GM12878 (cell line): ENCODE data around the gene IFIT5. TPM values are rescaled to one million over a fixed set of nuclear protein-coding genes. Genes with fewer than 3 reads are reported as not detected.

Experiments used
- ATAC-seq: fragments of 200-7000 bp; cut with Tn5 transposase; 3 replicates; pipeline ENCODE4 v1.9.1; 2020; ENCODE audit warnings: mild to moderate bottlenecking, moderate library complexity
- BruUV-seq: library from RNA; stranded (reverse); fragments of 400-500 nt; replicated peaks from 2 replicates; lab custom pipeline; 2021; lab: Mats Ljungman, UMichigan
- CTCF ChIA-PET: fragments of 300-600 bp; sonication (Branson Sonifier 250); formaldehyde crosslinking; extraction: SDS; loops from one replicate; lab custom pipeline; 2021; ENCODE audit warnings: inconsistent platforms; lab: Yijun Ruan, JAX
- POLR2A ChIA-PET: fragments of 350-600 bp; formaldehyde crosslinking; extraction: SDS; loops from one replicate; lab custom pipeline; 2021; ENCODE audit warnings: inconsistent platforms; lab: Charles Lee
- RAD21 ChIA-PET: fragments of 300-600 bp; sonication (Branson Sonifier 250); formaldehyde crosslinking; loops from one replicate; lab custom pipeline; 2023; ENCODE audit warnings: antibody characterized with exemption; ENCODE audit not compliant: unreplicated experiment; lab: Charles Lee
- SMC1A ChIA-PET: fragments of 300-600 bp; sonication (Branson Sonifier 250); formaldehyde crosslinking; loops from one replicate; lab custom pipeline; 2023; ENCODE audit not compliant: unreplicated experiment, uncharacterized antibody; lab: Charles Lee
- DNase-seq: peaks from one replicate; pipeline ENCODE4 v3.0.0-alpha.2; 2011; ENCODE audit warnings: low read depth, low spot score
- FAIRE-seq: peaks from 3 replicates; lab custom pipeline; 2011; peaks lifted over from hg19 to GRCh38; lab: Jason Lieb, UNC
- H2AFZ ChIP-seq: 2 replicates; pipeline ENCODE4 v1.6.0; 2011; ENCODE audit warnings: low read depth, low read length, control low read depth; ENCODE audit not compliant: control insufficient read depth
- H3K27ac ChIP-seq: 2 replicates; pipeline ENCODE4 v1.5.1; 2011; ENCODE audit warnings: control low read depth; ENCODE audit not compliant: control insufficient read depth, insufficient read depth
- H3K27me3 ChIP-seq, 2 experiments: replicated peaks in 1 of 2; 2 replicates each; pipeline versions ENCODE4 v1.6.0 to v1.6.1; 2011; ENCODE audit warnings: low read length in 1 of 2; ENCODE audit not compliant: control insufficient read depth in 2 of 2, insufficient read depth in 2 of 2
- H3K36me3 ChIP-seq, 2 experiments: 2 replicates each; pipeline ENCODE4 v1.5.1; 2011; ENCODE audit warnings: low read length in 1 of 2; ENCODE audit not compliant: control insufficient read depth in 2 of 2, insufficient read depth in 2 of 2
- H3K4me1 ChIP-seq: 2 replicates; pipeline ENCODE4 v1.6.1; 2011; ENCODE audit warnings: mild to moderate bottlenecking, low read length, moderate library complexity, mixed read lengths; ENCODE audit not compliant: control insufficient read depth, insufficient read depth
- H3K4me2 ChIP-seq: 2 replicates; pipeline ENCODE4 v1.6.0; 2011; ENCODE audit warnings: control low read depth; ENCODE audit not compliant: control insufficient read depth, insufficient read depth
- H3K4me3 ChIP-seq: fragments of 200-600 bp; sonication (generic); 2 replicates; pipeline ENCODE4 v1.5.1; 2016
- H3K79me2 ChIP-seq: 2 replicates; pipeline ENCODE4 v1.6.0; 2011; ENCODE audit warnings: low read length; ENCODE audit not compliant: control insufficient read depth, insufficient read depth
- H3K9ac ChIP-seq: 2 replicates; pipeline ENCODE4 v1.8.0; 2011; ENCODE audit warnings: low read length, control low read depth, mixed read lengths; ENCODE audit not compliant: control insufficient read depth, insufficient read depth
- H3K9me3 ChIP-seq: replicated peaks from 3 replicates; pipeline ENCODE4 v1.5.1; 2011; ENCODE audit warnings: mild to moderate bottlenecking, low read length; ENCODE audit not compliant: control insufficient read depth, insufficient read depth
- H4K20me1 ChIP-seq: 2 replicates; pipeline ENCODE4 v1.6.0; 2011; ENCODE audit not compliant: control insufficient read depth, insufficient read depth
- BACH1 ChIP-seq: fragments of 450-650 bp; IDR thresholded peaks from 2 replicates; pipeline ENCODE4 v1.6.1; 2017; ENCODE audit warnings: mild to moderate bottlenecking, borderline replicate concordance
- CHD2 ChIP-seq: IDR thresholded peaks from 2 replicates; pipeline ENCODE4 v1.6.1; 2011; ENCODE audit warnings: low read depth, low read length, improper control_type of control experiment, borderline replicate concordance
- EP300 ChIP-seq, 2 experiments: fragments of 150-350 bp in 1 of 2; IDR thresholded peaks; 2 replicates each; pipeline ENCODE4 v1.6.1; 2011 to 2012; ENCODE audit warnings: low read depth in 2 of 2, low read length in 2 of 2, borderline replicate concordance in 1 of 2, improper control_type of control experiment in 1 of 2, inconsistent platforms in 1 of 2; ENCODE audit not compliant: control insufficient read depth in 1 of 2
- FOXM1 ChIP-seq: IDR thresholded peaks from 2 replicates; pipeline ENCODE4 v1.6.1; 2012; ENCODE audit warnings: low read depth, mild to moderate bottlenecking, inconsistent platforms, low read length, moderate library complexity
- GATAD2B ChIP-seq: fragments of 450-650 bp; conservative IDR thresholded peaks from 2 replicates; pipeline ENCODE4 v1.6.1; 2017; ENCODE audit warnings: low read depth, mild to moderate bottlenecking, moderate library complexity
- HDAC6 ChIP-seq: fragments of 200-600 bp; sonication (generic); IDR thresholded peaks from one replicate; pipeline ENCODE4 v1.8.0; 2017; ENCODE audit warnings: antibody characterized with exemption; ENCODE audit not compliant: unreplicated experiment
- HDGF ChIP-seq: fragments of 450-650 bp; IDR thresholded peaks from 2 replicates; pipeline ENCODE4 v1.6.1; 2016; ENCODE audit warnings: antibody characterized with exemption
- JUND ChIP-seq: IDR thresholded peaks from 2 replicates; pipeline ENCODE4 v1.6.1; 2012; ENCODE audit warnings: low read depth, mild to moderate bottlenecking, low read length, improper control_type of control experiment, moderate library complexity
- KLF5 ChIP-seq: fragments of 450-650 bp; IDR thresholded peaks from 2 replicates; pipeline ENCODE4 v1.6.1; 2014; ENCODE audit warnings: mild to moderate bottlenecking; ENCODE audit not compliant: partially characterized antibody
- MTA3 ChIP-seq: IDR thresholded peaks from 2 replicates; pipeline ENCODE4 v1.6.1; 2012; ENCODE audit warnings: low read length, inconsistent platforms, borderline replicate concordance
- MYB ChIP-seq: fragments of 150-350 bp; IDR thresholded peaks from 2 replicates; pipeline ENCODE4 v1.6.1; 2014; ENCODE audit warnings: mild to moderate bottlenecking, low read depth, low read length, borderline replicate concordance
- NFYB ChIP-seq: IDR thresholded peaks from 2 replicates; pipeline ENCODE4 v1.6.1; 2011; ENCODE audit warnings: low read depth, mild to moderate bottlenecking, low read length, improper control_type of control experiment, moderate library complexity; ENCODE audit not compliant: insufficient read depth
- PAX5 ChIP-seq: IDR thresholded peaks from 2 replicates; pipeline ENCODE4 v1.6.1; 2011; ENCODE audit warnings: low read depth, low read length, borderline replicate concordance
- RAD21 ChIP-seq: IDR thresholded peaks from 2 replicates; pipeline ENCODE4 v1.6.1; 2011; ENCODE audit warnings: mild to moderate bottlenecking, low read depth, low read length, moderate library complexity; ENCODE audit not compliant: insufficient read depth
- RCOR1 ChIP-seq: conservative IDR thresholded peaks from 2 replicates; pipeline ENCODE4 v1.6.1; 2012; ENCODE audit warnings: low read depth, low read length, improper control_type of control experiment
- RUNX3 ChIP-seq: IDR thresholded peaks from 2 replicates; pipeline ENCODE4 v1.6.1; 2012; ENCODE audit warnings: low read length, inconsistent platforms
- SMAD5 ChIP-seq: IDR thresholded peaks from 2 replicates; pipeline ENCODE4 v1.6.1; 2016; ENCODE audit warnings: antibody characterized with exemption, low read depth
- SREBF1 ChIP-seq: IDR thresholded peaks from 2 replicates; pipeline ENCODE4 v1.6.1; 2012; ENCODE audit warnings: mild to moderate bottlenecking, low read length
- SRF ChIP-seq, 2 experiments: IDR thresholded peaks; 2 replicates each; pipeline ENCODE4 v1.6.1; 2011; ENCODE audit warnings: low read depth in 2 of 2, low read length in 2 of 2, mild to moderate bottlenecking in 1 of 2, moderate library complexity in 1 of 2
- STAT1 ChIP-seq: fragments of 450-650 bp; conservative IDR thresholded peaks from 2 replicates; pipeline ENCODE4 v1.6.1; 2014; ENCODE audit warnings: antibody characterized with exemption, mild to moderate bottlenecking
- TBL1XR1 ChIP-seq: IDR thresholded peaks from 2 replicates; pipeline ENCODE4 v1.6.1; 2012; ENCODE audit warnings: low read depth, low read length, improper control_type of control experiment
- TCF12 ChIP-seq: IDR thresholded peaks from 2 replicates; pipeline ENCODE4 v1.6.1; 2011; ENCODE audit warnings: low read depth, mild to moderate bottlenecking, low read length
- ZNF24 ChIP-seq: fragments of 450-650 bp; IDR thresholded peaks from 2 replicates; pipeline ENCODE4 v1.6.1; 2017; ENCODE audit warnings: antibody characterized with exemption, mild to moderate bottlenecking
- ZSCAN29 ChIP-seq: fragments of 450-650 bp; IDR thresholded peaks from 2 replicates; pipeline ENCODE4 v1.6.1; 2017; ENCODE audit warnings: mild to moderate bottlenecking, moderate library complexity
- WGBS: methylation state at CpG from one replicate; pipeline ENCODE4 v1.1.6; 2016; ENCODE audit warnings: low lambda C conversion rate; ENCODE audit not compliant: insufficient replicate concordance, insufficient coverage; ENCODE audit errors: missing lambda C conversion rate; 5-methylcytosine and 5-hydroxymethylcytosine counted together
- in situ Hi-C: fragments of 300-500 bp; cut with MboI; formaldehyde crosslinking; loops from 9 replicates; pipeline ENCODE4 v1.14.3; 2018; ENCODE audit warnings: mixed read lengths
- intact Hi-C: fragments of 100-400 bp; cut with micrococcal nuclease; formaldehyde crosslinking; loops from one replicate; pipeline ENCODE4 v1.14.2; 2022; ENCODE audit not compliant: unreplicated experiment
- polyA plus RNA-seq, 11 experiments: library from polyadenylated mRNA; depleted of rRNA in 4 of 11; unstranded in 6 of 11; stranded (reverse) in 5 of 11; fragments of >200 nt; fragmentation: Nextera tagmentation in 4 of 11; fragmentation: Illumina TruSeq in 1 of 11; extraction: Ambion mirVana in 4 of 11; extraction: Trizol in 1 of 11; gene quantifications; 1 replicate in 1 of 11; 2 replicates in 10 of 11; pipeline versions ENCODE4 v1.2.1 to v1.2.3, GENCODE V29; 2011 to 2016; ENCODE audit warnings: inconsistent platforms in 2 of 11, missing spikeins in 2 of 11, low read depth in 1 of 11
- total RNA-seq, 4 experiments: library from RNA; depleted of rRNA in 3 of 4; stranded (reverse); fragments of >200 nt in 3 of 4; fragmentation: Illumina TruSeq in 1 of 4; extraction: Trizol in 1 of 4; gene quantifications; 2 replicates each; pipeline versions ENCODE4 v1.2.1 to v1.2.3, GENCODE V29; 2013 to 2021
- TF ChIP-seq, protein P1 (sequence below): fragments of 450-650 bp; IDR thresholded peaks from 2 replicates; pipeline ENCODE4 v1.6.1; 2018; ENCODE audit warnings: mild to moderate bottlenecking, low read depth, moderate library complexity; ENCODE audit not compliant: partially characterized antibody

Gene IFIT5
- total and polyA plus RNA-seq, 10 of the 15 experiments (the other 5 are each of a cell fraction or from before 2014, with no cell fraction given), result 5.9 to 17.0 (median 10.4) TPM

DNA sequence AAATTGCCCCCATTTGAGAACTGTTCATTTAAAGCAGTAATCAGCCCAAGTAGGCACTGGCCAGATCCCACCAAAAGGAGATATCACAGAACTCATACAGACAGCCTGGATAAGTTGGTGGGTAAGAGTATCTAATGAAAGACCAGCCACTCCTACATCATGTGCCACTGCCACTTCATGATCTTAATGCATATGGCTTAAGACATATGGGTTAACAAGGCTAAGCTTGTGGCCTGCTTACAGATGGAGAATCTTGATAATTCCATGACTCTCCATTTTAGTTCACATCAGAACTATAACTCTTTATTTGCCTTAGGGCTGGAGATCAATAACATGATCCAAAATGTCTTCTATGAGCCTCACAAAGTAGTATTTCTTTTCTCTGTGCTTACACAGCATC, 43.3 kb upstream of the IFIT5 start:
- FAIRE-seq, result no peak
- in situ Hi-C loops, result no loop called here
- CTCF ChIA-PET, result interaction anchor here (2.8 to 5.9 kb wide), 2 partner anchors 18 to 119 kb away, joined by 10 to 97 read pairs; partner anchors contain the start of genes IFIT1 and LIPA

DNA sequence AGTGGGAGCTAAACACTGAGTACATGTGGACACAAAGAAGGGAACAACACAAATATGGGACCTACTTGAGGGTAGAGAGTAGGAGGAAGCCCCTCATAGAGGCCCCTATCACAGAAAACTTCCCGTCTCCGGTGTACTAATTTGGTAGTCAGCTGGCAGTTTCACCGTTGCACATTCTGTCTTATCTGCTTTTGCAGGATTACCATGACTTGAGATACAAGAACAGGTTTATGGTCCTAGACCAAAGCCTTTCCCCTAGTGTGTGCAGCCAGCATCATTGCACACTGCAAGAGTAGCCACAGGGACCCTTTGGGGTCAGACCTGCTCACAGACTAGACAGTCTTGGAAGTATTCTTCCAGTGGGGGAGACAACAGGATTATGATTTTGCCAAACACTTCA, 42.4 kb upstream of the IFIT5 start:
- no TSS peak for BruUV-seq
- intact Hi-C loops, result no loop called here

More for the DNA sequence above, 43.3 kb upstream of the IFIT5 start:
- H3K9me3 ChIP-seq, result no peaks in the 10 kb centered on the region
- no peaks in the 10 kb centered on the region for H3K27me3 ChIP-seq
- no peak overlapping the region for H3K4me3 ChIP-seq
- H2AFZ ChIP-seq, result no peak overlapping the region
- no peak overlapping the region for H3K9ac ChIP-seq
- no TSS peak for BruUV-seq
- no peaks in the 10 kb centered on the region for H4K20me1 ChIP-seq
- ChIA-PET POLR2A (no interaction called here), RAD21 (no interaction called here), SMC1A (interaction anchor here (1.1 to 4.4 kb wide), 5 partner anchors 9 to 154 kb away, joined by 3 to 26 read pairs (median 8); partner anchors contain the start of gene LIPA)
- H3K79me2 ChIP-seq, result no peaks in the 10 kb centered on the region
- H3K27ac ChIP-seq, result no peak overlapping the region
- H3K36me3 ChIP-seq, result no peaks in the 10 kb centered on the region
- intact Hi-C loops, result no loop called here
- no peak overlapping the region for H3K4me2 ChIP-seq
- no peak for ATAC-seq
- DNase-seq, result no peak
- no peak for TF ChIP-seq KLF5
- no peak for TF ChIP-seq TBL1XR1
- TF ChIP-seq RCOR1, result no peak
- TF ChIP-seq EP300 (IDR thresholded peaks at IDR 0.05; ENCODE audit: borderline replicate concordance in 1 of 2, control insufficient read depth in 1 of 2, low read depth in 2 of 2, low read length in 2 of 2), result no peak
- TF ChIP-seq NFYB, result no peak
- TF ChIP-seq ZSCAN29, result no peak
- no peak for TF ChIP-seq TCF12
- TF ChIP-seq GATAD2B, result no peak
- TF ChIP-seq JUND, result no peak
- TF ChIP-seq FOXM1, result no peak
- TF ChIP-seq HDAC6, result no peak
- no peak for TF ChIP-seq MYB
- TF ChIP-seq BACH1, result no peak
- no peak for TF ChIP-seq RAD21
- TF ChIP-seq ZNF24, result no peak
- no peak for TF ChIP-seq SMAD5
- TF ChIP-seq RUNX3, result no peak
- peaks cover 25% of the 10 kb centered on the region for H3K4me1 ChIP-seq

More for the DNA sequence above, 42.4 kb upstream of the IFIT5 start:
- POLR2A ChIA-PET, result no interaction called here
- ATAC-seq, result no peak
- Histone ChIP-seq H3K27me3 (no peaks in the 10 kb centered on the region), H2AFZ (no peak overlapping the region), H3K9me3 (no peaks in the 10 kb centered on the region), H3K36me3 (no peaks in the 10 kb centered on the region), H3K79me2 (no peaks in the 10 kb centered on the region), H3K4me3 (no peak overlapping the region), H3K4me2 (no peak overlapping the region), H3K9ac (no peak overlapping the region), H3K4me1 (peaks cover 23% of the 10 kb centered on the region), H4K20me1 (no peaks in the 10 kb centered on the region)
- no peak for DNase-seq
- WGBS, result 67% methylated on average over 3 of the region's 3 CpGs
- SMC1A ChIA-PET, result interaction anchor here (0.6 to 2.6 kb wide), 2 partner anchors 10 to 268 kb away, joined by 3 to 8 read pairs; no protein-coding TSS in a partner anchor
- FAIRE-seq, result no peak
- CTCF ChIA-PET, result interaction anchor here (1.4 to 5.9 kb wide), 2 partner anchors 17 to 40 kb away, joined by 3 to 97 read pairs; partner anchors contain the start of gene IFIT1
- RAD21 ChIA-PET, result no interaction called here
- no peak for TF ChIP-seq CHD2
- no peak for TF ChIP-seq ZNF24
- no peak for TF ChIP-seq RUNX3
- TF ChIP-seq STAT1, result no peak
- TF ChIP-seq SREBF1, result no peak
- no peak for TF ChIP-seq HDGF
- no peak for TF ChIP-seq PAX5
- no peak for TF ChIP-seq MTA3
- TF ChIP-seq, protein P1, sequence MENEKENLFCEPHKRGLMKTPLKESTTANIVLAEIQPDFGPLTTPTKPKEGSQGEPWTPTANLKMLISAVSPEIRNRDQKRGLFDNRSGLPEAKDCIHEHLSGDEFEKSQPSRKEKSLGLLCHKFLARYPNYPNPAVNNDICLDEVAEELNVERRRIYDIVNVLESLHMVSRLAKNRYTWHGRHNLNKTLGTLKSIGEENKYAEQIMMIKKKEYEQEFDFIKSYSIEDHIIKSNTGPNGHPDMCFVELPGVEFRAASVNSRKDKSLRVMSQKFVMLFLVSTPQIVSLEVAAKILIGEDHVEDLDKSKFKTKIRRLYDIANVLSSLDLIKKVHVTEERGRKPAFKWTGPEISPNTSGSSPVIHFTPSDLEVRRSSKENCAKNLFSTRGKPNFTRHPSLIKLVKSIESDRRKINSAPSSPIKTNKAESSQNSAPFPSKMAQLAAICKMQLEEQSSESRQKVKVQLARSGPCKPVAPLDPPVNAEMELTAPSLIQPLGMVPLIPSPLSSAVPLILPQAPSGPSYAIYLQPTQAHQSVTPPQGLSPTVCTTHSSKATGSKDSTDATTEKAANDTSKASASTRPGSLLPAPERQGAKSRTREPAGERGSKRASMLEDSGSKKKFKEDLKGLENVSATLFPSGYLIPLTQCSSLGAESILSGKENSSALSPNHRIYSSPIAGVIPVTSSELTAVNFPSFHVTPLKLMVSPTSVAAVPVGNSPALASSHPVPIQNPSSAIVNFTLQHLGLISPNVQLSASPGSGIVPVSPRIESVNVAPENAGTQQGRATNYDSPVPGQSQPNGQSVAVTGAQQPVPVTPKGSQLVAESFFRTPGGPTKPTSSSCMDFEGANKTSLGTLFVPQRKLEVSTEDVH, result no peak
- no peak for TF ChIP-seq SRF (IDR thresholded peaks at IDR 0.05; ENCODE audit: low read depth in 2 of 2, low read length in 2 of 2)
- TF ChIP-seq, all 136 proteins: peak for 0
- H3K27ac ChIP-seq, result no peak overlapping the region
- in situ Hi-C loops, result no loop called here
